Neutrophil (primary cell): ENCODE data around the gene ZNF182.

Source experiments
- H3K27ac ChIP-seq: fragments of 200-600 bp; sonication (generic); 2 replicates; pipeline ENCODE4 v1.5.1; 2016; ENCODE audit warnings: mild to moderate bottlenecking, moderate library complexity
- H3K27me3 ChIP-seq: fragments of 200-600 bp; sonication (generic); 2 replicates; pipeline ENCODE4 v1.6.0; 2016; ENCODE audit warnings: mild to moderate bottlenecking
- H3K36me3 ChIP-seq: fragments of 200-600 bp; sonication (generic); 2 replicates; pipeline ENCODE4 v1.5.1; 2017
- H3K4me1 ChIP-seq, 2 experiments: fragments of 200-600 bp in 1 of 2; sonication (generic) in 1 of 2; 1 replicate in 1 of 2; 2 replicates in 1 of 2; pipeline versions ENCODE4 v1.5.1 to v1.6.1; 2013 to 2016; ENCODE audit warnings: low read depth in 1 of 2, low read length in 1 of 2, mild to moderate bottlenecking in 1 of 2, moderate library complexity in 1 of 2; ENCODE audit not compliant: control insufficient read depth in 1 of 2, insufficient read depth in 1 of 2
- H3K4me3 ChIP-seq, 2 experiments: fragments of 200-600 bp in 1 of 2; sonication (generic) in 1 of 2; 1 replicate in 1 of 2; 2 replicates in 1 of 2; pipeline ENCODE4 v1.5.1; 2013 to 2016; ENCODE audit warnings: low read depth in 1 of 2, low read length in 1 of 2, mild to moderate bottlenecking in 1 of 2, moderate library complexity in 1 of 2
- H3K9me3 ChIP-seq: fragments of 200-600 bp; sonication (generic); 2 replicates; pipeline ENCODE4 v1.5.1; 2016
- CTCF ChIP-seq: fragments of 200-600 bp; sonication (generic); IDR thresholded peaks from 2 replicates; pipeline ENCODE4 v1.5.1; 2016; ENCODE audit warnings: antibody characterized with exemption

Gene ZNF182

GRCh38 chrX:48002319-48002718 lies 1.5 kb downstream of the ZNF182 start:
- H3K9me3 ChIP-seq = no peaks in the 10 kb centered on the region
- peaks cover 14 to 15% of the 10 kb centered on the region in 2 experiments for H3K4me1 ChIP-seq
- H3K4me3 ChIP-seq = no peak overlapping the region
- H3K27ac ChIP-seq = peak overlapping the region; percentile 90
- no peak for TF ChIP-seq CTCF
- no peaks in the 10 kb centered on the region for H3K36me3 ChIP-seq
- no peaks in the 10 kb centered on the region for H3K27me3 ChIP-seq

GRCh38 chrX:48001260-48001659 lies 2.5 kb downstream of the ZNF182 start:
- Histone ChIP-seq H3K36me3 (peaks cover 5% of the 10 kb centered on the region), H3K27me3 (no peaks in the 10 kb centered on the region), H3K27ac (no peak overlapping the region), H3K4me1 (peaks cover 14 to 15% of the 10 kb centered on the region in 2 experiments), H3K4me3 (no peak overlapping the region), H3K9me3 (no peaks in the 10 kb centered on the region)
- no peak for TF ChIP-seq CTCF

DNA sequence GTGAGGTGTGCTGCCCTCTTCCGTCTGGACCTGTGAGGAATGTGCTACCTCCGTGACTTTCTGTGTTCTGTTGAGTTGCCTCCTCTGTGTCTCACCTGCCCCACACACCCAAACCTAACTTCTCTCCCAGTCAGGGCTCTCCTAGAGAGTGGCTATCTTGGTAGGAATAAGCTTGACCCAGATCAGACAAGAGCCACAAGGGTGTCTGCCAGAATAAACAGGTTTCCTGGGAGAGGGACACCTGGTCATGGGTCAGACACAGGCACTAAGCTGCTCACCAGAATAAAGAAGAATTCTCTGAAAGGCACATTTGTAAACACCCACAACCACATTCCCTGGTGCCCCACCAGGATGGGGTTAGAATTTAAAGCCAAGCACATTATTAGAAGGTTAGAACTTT lies 11.1 kb downstream of the ZNF182 start:
- H3K9me3 ChIP-seq = no peaks in the 10 kb centered on the region
- H3K27me3 ChIP-seq = no peaks in the 10 kb centered on the region
- peaks cover 8% of the 10 kb centered on the region for H3K36me3 ChIP-seq
- H3K27ac ChIP-seq = no peak overlapping the region
- H3K4me1 ChIP-seq = peaks cover 19 to 22% of the 10 kb centered on the region in 2 experiments
- no peak overlapping the region for H3K4me3 ChIP-seq
- TF ChIP-seq CTCF = no peak

DNA sequence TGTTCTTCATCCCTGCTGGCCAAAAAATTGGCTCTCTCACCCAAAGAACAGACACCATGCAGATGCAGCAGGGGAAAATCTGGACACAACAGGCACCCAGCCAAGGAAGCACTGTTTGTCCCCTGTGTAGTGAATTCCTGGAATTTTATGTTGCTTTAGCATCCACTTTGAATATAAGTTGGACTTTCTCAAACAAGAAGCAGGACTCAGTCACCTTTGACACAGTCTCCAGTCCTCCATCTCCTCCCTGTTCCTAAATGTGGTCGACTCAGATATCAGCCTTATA lies 11.8 kb downstream of the ZNF182 start:
- Histone ChIP-seq H3K4me1 (peaks cover 19 to 22% of the 10 kb centered on the region in 2 experiments), H3K27ac (peak overlapping the region; percentile 82), H3K36me3 (peaks cover 15% of the 10 kb centered on the region), H3K27me3 (no peaks in the 10 kb centered on the region), H3K9me3 (no peaks in the 10 kb centered on the region), H3K4me3 (no peak overlapping the region)
- no peak for TF ChIP-seq CTCF

- TF ChIP-seq CTCF = no peak
- H3K36me3 ChIP-seq = peaks cover 11% of the 10 kb centered on the region
- H3K27me3 ChIP-seq = no peaks in the 10 kb centered on the region
- H3K27ac ChIP-seq = peak overlapping the region; percentile 82
- H3K9me3 ChIP-seq = no peaks in the 10 kb centered on the region
- peaks cover 19 to 22% of the 10 kb centered on the region in 2 experiments for H3K4me1 ChIP-seq
- H3K4me3 ChIP-seq = no peak overlapping the region
Measured at GRCh38 chrX:47991263-47992094, 12.3 kb downstream of the ZNF182 start.
